Panc1 (cell line): Measurements from ENCODE around the gene DNAAF5.

Source experiments
- CTCF ChIP-seq: fragments of 450-650 bp; IDR thresholded peaks from 2 replicates; pipeline ENCODE4 v1.5.1; 2017; ENCODE audit warnings: mild to moderate bottlenecking
- POLR2AphosphoS5 ChIP-seq: IDR thresholded peaks from 2 replicates; pipeline ENCODE4 v1.6.1; 2012; ENCODE audit warnings: mild to moderate bottlenecking, low read depth, low read length, moderate library complexity
- TF ChIP-seq, protein P1 (sequence below), 2 experiments: IDR thresholded peaks; 2 replicates each; pipeline ENCODE4 v1.6.1; 2011 to 2012; ENCODE audit warnings: low read depth in 2 of 2, control low read depth in 1 of 2, low read length in 1 of 2, mild to moderate bottlenecking in 1 of 2, moderate library complexity in 1 of 2; ENCODE audit not compliant: insufficient read depth in 1 of 2

DNA sequence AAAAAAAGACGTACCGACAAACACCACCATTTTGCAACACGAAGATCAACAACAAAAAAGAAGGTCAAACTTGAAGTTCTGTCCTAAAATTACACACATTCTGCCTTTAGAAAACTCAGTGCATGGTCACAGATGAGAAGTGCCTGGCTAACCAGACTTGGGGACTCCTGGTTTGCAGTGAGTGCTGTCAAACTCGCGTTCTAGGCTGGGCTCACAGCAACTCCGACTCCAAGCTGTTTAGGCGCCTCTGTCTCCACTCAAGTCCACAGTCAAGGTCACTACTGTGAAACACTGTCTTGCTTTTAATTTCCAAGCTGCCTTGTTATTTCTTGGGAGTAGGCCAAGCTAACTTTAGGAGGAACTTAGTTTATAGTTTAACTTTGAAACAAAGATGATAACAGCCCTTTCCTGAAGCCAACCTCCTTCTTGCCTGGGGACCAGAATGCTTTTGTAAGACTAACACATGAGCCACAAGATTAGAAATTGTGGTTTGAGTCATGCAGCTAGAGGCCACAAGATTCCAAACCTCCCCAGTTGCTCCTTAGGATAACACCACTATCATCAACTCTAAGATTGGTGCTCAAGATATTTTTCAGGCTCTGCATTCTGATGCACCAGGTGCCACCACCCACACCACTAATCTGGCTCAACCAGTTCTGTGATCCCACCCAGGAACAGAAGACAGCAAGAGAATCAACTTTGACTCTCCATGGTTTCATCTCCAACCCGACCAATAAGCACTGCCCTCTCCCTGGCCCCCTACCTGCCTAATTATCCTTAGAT lies 1.1 kb upstream of the DNAAF5 start:
- no peak for TF ChIP-seq CTCF
- no peak for TF ChIP-seq POLR2AphosphoS5
- TF ChIP-seq, protein P1, sequence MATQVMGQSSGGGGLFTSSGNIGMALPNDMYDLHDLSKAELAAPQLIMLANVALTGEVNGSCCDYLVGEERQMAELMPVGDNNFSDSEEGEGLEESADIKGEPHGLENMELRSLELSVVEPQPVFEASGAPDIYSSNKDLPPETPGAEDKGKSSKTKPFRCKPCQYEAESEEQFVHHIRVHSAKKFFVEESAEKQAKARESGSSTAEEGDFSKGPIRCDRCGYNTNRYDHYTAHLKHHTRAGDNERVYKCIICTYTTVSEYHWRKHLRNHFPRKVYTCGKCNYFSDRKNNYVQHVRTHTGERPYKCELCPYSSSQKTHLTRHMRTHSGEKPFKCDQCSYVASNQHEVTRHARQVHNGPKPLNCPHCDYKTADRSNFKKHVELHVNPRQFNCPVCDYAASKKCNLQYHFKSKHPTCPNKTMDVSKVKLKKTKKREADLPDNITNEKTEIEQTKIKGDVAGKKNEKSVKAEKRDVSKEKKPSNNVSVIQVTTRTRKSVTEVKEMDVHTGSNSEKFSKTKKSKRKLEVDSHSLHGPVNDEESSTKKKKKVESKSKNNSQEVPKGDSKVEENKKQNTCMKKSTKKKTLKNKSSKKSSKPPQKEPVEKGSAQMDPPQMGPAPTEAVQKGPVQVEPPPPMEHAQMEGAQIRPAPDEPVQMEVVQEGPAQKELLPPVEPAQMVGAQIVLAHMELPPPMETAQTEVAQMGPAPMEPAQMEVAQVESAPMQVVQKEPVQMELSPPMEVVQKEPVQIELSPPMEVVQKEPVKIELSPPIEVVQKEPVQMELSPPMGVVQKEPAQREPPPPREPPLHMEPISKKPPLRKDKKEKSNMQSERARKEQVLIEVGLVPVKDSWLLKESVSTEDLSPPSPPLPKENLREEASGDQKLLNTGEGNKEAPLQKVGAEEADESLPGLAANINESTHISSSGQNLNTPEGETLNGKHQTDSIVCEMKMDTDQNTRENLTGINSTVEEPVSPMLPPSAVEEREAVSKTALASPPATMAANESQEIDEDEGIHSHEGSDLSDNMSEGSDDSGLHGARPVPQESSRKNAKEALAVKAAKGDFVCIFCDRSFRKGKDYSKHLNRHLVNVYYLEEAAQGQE (IDR thresholded peaks at IDR 0.05; ENCODE audit: insufficient read depth in 1 of 2, low read depth in 2 of 2, low read length in 1 of 2) = no peak
